GM18867 (cell line): ENCODE results near the gene CYSTM1.

Experiments used
- ATAC-seq: cut with Tn5 transposase; IDR thresholded peaks from one replicate; pipeline ENCODE4 v1.9.1; 2021; ENCODE audit warnings: mild to moderate bottlenecking, moderate library complexity; ENCODE audit not compliant: unreplicated experiment

The CYSTM1 gene

GRCh38 chr5:140205216-140205615 is 30.2 kb downstream of the CYSTM1 start:
- ATAC-seq = no peak

- ATAC-seq = no peak
These were observed 31.0 kb downstream of the CYSTM1 start for GRCh38 chr5:140205952-140206351.

GRCh38 chr5:140207250-140207964 is 32.4 kb downstream of the CYSTM1 start:
- peak; percentile 44 for ATAC-seq

GRCh38 chr5:140208065-140208464 is 33.1 kb downstream of the CYSTM1 start:
- no peak for ATAC-seq

DNA sequence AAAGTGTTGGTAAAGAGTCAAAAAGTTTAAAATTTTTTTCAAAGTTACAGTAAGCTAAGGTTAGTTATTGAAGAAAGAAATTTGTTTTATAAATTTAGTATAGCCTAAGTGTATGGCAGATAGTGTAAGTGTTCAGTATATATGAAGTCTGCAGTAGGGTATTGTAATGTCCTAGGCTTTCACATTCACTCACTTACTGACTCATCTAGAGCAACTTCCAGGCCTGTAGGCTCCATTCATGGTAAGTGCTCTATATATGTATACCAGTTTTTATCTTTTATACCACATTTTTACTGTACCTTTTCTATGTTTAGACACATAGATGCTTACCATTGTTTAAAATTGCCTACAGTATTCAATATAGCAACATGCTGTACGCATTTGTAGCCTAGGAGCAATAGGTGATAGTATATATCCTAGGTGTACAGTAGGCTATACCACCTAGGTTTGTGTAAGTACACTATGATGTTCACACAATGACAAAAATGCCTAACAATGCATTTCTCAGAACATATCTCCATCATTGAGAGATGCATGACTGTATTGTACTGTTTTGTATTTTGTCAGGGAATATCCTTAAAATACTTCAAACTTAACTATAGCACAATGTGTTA is 38.5 kb downstream of the CYSTM1 start:
- ATAC-seq = no peak

DNA sequence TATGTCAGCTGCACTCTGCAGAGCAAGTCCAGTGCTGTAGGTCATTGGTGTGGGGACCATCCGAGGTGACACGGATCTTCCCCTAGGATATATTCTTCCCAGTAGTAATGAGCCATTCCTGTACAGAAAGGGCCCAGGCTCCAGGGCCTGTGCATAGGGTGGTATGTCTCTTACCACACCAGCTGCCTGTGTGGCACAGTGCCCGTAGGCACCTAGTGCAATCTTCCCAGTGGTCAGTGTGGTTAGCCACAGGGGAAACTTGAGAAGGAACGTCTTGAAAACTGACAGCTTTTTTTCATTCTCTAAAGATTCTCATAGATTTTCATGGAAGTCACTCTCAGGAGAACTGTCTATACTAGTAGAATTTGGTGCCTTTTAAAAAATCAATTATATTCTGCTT is 39.8 kb downstream of the CYSTM1 start:
- peak; percentile 49 for ATAC-seq

DNA sequence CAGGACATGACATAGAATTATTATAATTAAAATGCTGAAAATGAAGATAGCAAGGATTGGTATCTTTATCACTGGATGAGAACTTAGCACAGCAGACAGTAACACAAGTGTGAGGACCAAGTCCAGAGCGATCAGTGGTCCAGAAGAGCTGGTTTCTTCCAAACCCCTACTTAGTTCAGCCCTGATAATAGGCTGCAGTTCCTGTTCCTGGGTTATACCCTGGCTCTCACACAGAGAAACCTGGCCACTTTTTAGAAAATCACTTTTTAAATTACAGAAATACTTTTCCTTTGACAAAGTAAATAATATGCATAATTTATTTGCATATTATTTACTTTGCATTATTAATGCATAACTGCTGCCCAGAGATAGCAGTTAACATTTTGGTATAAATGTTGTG is 40.3 kb downstream of the CYSTM1 start:
- ATAC-seq = no peak

GRCh38 chr5:140216478-140217074 is 41.6 kb downstream of the CYSTM1 start:
- ATAC-seq = no peak

- no peak for ATAC-seq
These were observed 42.5 kb downstream of the CYSTM1 start for GRCh38 chr5:140217299-140218026.

GRCh38 chr5:140219068-140219991 is 44.3 kb downstream of the CYSTM1 start:
- no peak for ATAC-seq

GRCh38 chr5:140220032-140220697 is 45.2 kb downstream of the CYSTM1 start:
- ATAC-seq = peak; percentile 58

DNA sequence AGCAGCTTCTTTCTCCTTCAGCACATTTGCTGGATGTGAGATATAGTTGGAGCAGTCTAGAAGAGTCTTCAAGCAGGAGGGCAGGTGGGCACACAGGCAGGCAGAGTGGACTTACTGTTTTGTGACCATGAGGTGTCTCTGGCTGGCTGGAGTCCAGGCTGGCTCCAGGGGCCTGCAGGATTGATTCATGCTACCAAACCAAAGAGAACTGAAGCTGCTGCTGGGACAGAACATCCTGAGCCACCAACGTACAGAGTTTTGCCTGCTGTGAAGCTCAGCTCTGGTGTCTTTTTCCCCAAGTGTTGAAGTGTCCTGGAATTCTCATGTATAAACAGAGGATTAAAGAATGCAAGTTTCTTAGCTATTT is 45.7 kb downstream of the CYSTM1 start:
- no peak for ATAC-seq

- ATAC-seq = no peak
These were observed 46.8 kb downstream of the CYSTM1 start for GRCh38 chr5:140221697-140222223.

DNA sequence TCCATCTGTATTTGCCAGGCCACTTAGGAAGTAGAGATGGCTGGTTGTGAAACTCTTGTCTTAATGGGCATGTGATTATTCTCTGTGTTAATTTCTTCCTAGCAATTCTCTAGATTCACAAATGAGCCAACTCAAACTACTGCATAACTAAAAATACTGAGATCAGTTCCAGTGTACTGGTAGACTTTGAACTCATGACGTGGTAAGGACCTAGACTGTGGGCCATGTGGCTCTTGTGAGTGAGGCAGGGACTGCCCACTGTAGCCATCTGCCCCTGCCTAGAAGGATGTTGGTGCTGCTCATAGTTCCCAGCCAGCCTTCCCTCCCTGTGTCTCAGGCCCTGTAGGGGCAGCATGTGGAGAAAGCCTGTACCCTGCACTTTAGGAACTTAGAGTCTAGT is 47.4 kb downstream of the CYSTM1 start:
- ATAC-seq = no peak

DNA sequence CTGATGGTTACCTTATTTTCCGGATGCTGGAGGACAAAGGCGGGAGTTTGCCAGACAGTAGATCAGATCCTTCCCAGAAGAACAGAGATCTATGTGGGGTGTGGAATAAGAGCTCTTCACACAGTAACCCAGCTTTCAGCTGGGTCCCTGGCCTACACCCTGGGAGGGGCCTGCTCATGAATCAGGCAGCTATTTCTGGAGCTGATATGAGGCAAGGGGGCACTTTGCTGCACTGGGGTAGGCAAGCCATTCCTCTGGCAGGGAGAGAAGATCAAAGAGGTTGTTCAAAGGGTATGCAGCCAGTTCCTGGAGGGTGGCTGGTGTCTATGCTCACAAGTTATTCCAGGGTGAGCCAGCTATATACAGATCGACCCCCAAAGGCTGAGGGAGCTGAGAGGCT is 48.6 kb downstream of the CYSTM1 start:
- ATAC-seq = no peak

DNA sequence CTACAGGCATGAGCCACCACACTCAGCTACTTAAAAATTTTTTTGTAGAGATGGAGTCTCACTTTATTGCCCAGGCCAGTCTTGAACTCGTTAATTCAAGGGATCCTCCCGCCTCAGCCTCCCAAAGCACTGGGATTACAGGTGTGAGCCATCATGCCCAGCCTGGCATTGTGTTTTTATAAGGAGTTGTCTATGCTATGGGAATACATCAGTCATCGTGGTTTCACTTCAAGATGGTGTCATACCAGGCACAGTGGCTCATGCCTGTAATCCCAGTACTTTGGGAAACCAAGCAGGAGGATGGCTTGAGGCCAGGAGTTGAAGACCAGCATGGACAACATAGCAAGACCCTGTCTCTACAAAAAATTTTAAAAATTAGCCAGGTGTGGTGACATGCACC is 49.7 kb downstream of the CYSTM1 start:
- ATAC-seq = no peak

DNA sequence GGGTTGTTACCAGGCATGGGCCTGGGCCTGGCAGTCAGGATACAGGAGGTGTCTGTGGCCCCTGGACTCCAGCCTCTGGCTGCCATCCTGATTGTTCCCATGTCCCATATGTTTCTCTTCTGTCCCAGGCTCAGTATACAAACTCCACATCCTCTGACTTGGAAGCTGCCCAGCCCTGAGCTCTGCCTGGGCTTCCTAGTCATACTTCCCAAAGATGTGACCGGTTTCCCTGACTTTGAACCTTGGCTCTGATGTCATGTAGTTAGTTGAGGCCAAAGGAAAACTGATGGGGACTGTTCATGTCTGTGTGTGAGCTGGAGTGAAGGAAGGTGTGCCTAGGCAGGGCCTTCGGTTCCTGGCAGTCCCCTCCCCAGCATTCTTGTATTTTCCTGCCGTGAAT is 50.4 kb downstream of the CYSTM1 start:
- no peak for ATAC-seq

GRCh38 chr5:140227046-140227445 is 52.1 kb downstream of the CYSTM1 start:
- no peak for ATAC-seq

- no peak for ATAC-seq
These were observed 53.4 kb downstream of the CYSTM1 start for GRCh38 chr5:140228364-140228837.

DNA sequence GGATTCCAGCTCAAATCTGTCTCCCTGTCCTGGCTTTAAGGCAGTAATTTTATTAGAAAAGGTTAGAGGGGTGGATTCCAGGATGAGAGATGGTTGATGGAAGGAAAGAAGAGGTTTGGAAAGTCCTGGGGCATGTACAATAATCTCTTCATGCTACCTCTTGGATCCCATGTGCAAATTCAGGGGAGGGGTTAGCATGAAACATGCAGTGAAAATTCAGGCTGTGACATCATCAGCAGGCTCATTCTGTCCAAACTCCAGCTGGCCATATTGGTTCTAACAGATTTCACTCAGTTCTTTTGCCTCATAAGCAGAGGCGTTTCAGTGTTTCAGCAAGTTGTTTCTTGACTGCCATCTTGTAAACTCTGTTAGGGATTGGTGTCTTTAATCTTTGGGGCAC is 55.4 kb downstream of the CYSTM1 start:
- ATAC-seq = no peak
